Breast epithelium (tissue), 4 donors: Measurements from ENCODE around the gene BUB1B. TPM values are rescaled to one million over a fixed set of nuclear protein-coding genes. Genes with fewer than 3 reads are reported as not detected.

Experiments used
- DNase-seq, 2 donors: peaks; one replicate each; pipeline ENCODE4 v3.0.0-alpha.2; 2019; ENCODE audit warnings: low spot score in 2 of 2
- H3K27ac ChIP-seq, 2 donors: fragments of 200-600 bp; sonication (generic) in 1 of 2; one replicate each; pipeline ENCODE4 v1.5.1; 2016 to 2019; ENCODE audit warnings: mild to moderate bottlenecking in 1 of 2
- H3K27me3 ChIP-seq, 2 donors: fragments of 200-600 bp; sonication (generic) in 1 of 2; one replicate each; pipeline versions ENCODE4 v1.5.1 to v1.6.0; 2017 to 2019; ENCODE audit warnings: control low read depth in 1 of 2, mild to moderate bottlenecking in 1 of 2
- H3K36me3 ChIP-seq: fragments of 200-600 bp; one replicate; pipeline ENCODE4 v1.5.1; 2019
- H3K4me1 ChIP-seq, 2 donors: fragments of 200-600 bp; sonication (generic); one replicate each; pipeline ENCODE4 v1.5.1; 2016 to 2019; ENCODE audit warnings: control low read depth in 1 of 2
- H3K4me3 ChIP-seq, 3 donors: fragments of 200-600 bp; sonication (generic); 1 replicate in 2 of 3; 2 replicates in 1 of 3; pipeline ENCODE4 v1.5.1; 2016 to 2019; ENCODE audit warnings: mild to moderate bottlenecking in 3 of 3, moderate library complexity in 2 of 3
- H3K9me3 ChIP-seq, 2 donors: fragments of 200-600 bp; sonication (generic) in 1 of 2; one replicate each; pipeline ENCODE4 v1.5.1; 2016 to 2019; ENCODE audit warnings: control low read depth in 1 of 2
- POLR2A ChIP-seq: fragments of 450-650 bp; IDR thresholded peaks from one replicate; pipeline ENCODE4 v1.6.1; 2016; ENCODE audit warnings: antibody characterized with exemption, mild to moderate bottlenecking, moderate library complexity
- POLR2AphosphoS5 ChIP-seq, 3 donors: sonication (generic); formaldehyde crosslinking; IDR thresholded peaks; one replicate each; pipeline ENCODE4 v1.6.1; 2017; ENCODE audit warnings: antibody characterized with exemption in 3 of 3
- intact Hi-C: fragments of 100-400 bp; cut with DNase I; formaldehyde crosslinking; loops from one replicate; pipeline ENCODE4 v1.15.1; 2023; ENCODE audit warnings: low total_unique reads
- total RNA-seq, 3 donors: library from RNA; depleted of rRNA; stranded (reverse); fragments of >200 nt; gene quantifications; one replicate each; pipeline ENCODE4 v1.1.0, GENCODE V29; 2016
- TF ChIP-seq, protein P1 (sequence below), 3 donors: fragments of 450-650 bp; IDR thresholded peaks; one replicate each; pipeline ENCODE4 v1.5.1; 2016 to 2017; ENCODE audit warnings: antibody characterized with exemption in 3 of 3, mild to moderate bottlenecking in 3 of 3, moderate library complexity in 3 of 3

Gene BUB1B
- total RNA-seq, 3 donors from 2014 or later: 0.33 to 1.9 (median 1.4) TPM

DNA sequence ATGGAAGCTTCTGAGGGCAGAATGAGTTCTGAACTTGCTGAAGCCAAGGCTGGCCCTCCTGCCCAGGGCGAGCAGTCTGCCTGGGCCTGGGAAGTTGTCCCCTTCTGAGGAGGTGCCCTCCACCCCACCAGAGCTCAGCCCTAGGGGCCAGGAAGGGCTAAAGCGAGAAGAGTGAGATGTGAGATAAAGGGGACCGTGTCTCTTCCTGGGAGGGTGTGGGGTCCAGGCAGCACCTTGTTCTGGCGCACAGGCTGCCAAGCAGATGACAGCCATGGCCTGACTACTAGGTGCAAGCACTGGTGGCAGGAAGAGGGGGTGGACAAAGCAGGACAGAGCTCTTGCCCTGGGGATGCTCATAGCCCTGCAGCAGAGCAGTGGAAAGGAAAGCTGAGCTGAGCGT lies 81.7 kb downstream of the BUB1B start:
- H3K9me3 ChIP-seq: no peaks in the 10 kb centered on the region
- TF ChIP-seq, protein P1, sequence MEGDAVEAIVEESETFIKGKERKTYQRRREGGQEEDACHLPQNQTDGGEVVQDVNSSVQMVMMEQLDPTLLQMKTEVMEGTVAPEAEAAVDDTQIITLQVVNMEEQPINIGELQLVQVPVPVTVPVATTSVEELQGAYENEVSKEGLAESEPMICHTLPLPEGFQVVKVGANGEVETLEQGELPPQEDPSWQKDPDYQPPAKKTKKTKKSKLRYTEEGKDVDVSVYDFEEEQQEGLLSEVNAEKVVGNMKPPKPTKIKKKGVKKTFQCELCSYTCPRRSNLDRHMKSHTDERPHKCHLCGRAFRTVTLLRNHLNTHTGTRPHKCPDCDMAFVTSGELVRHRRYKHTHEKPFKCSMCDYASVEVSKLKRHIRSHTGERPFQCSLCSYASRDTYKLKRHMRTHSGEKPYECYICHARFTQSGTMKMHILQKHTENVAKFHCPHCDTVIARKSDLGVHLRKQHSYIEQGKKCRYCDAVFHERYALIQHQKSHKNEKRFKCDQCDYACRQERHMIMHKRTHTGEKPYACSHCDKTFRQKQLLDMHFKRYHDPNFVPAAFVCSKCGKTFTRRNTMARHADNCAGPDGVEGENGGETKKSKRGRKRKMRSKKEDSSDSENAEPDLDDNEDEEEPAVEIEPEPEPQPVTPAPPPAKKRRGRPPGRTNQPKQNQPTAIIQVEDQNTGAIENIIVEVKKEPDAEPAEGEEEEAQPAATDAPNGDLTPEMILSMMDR (IDR thresholded peaks at IDR 0.05): no peak
- no peak for TF ChIP-seq POLR2AphosphoS5 (IDR thresholded peaks at IDR 0.05)
- TF ChIP-seq POLR2A: no peak
- H3K36me3 ChIP-seq: no peaks in the 10 kb centered on the region
- intact Hi-C loops: loop anchor here (2.0 kb wide), 1 partner anchor 18 kb away; no protein-coding TSS in a partner anchor
- DNase-seq: no peak
- H3K27ac ChIP-seq: no peak overlapping the region
- H3K27me3 ChIP-seq: no peaks in the 10 kb centered on the region
- H3K4me3 ChIP-seq: no peak overlapping the region
- peaks cover 4 to 22% of the 10 kb centered on the region in 2 donors for H3K4me1 ChIP-seq

DNA sequence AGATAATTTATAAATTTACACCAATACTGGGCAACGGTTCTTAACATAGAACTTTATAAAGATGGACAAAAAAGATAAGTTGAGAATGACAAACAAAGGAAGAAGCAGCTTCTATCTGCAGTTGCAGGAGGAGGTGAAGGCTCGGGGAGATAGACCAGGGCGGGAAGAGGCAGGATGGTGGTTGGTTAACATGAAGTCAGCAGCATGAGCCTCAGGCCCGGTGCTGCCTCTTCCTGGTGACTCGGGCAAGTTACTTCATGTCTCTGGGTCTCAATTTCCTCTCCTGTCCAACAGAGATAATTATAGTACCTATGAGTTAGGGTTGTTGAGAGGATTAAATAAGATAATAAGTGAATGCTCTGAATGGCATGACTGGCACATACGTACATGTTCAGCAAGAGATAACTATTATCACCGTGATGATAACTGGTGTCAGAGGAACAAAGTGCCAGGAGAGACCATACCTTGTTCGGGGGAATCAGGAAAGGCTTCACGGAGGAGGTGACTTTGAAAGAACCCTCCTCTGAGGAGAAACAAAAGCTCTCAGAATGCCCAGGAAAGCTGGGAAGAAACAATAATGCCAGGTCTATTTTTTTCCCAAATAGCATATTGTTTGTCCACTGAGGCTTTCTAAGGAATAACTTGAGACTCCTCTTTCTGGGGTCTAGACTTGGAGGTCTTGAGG lies 82.4 kb downstream of the BUB1B start:
- Histone ChIP-seq H3K4me1 (peaks cover 4 to 22% of the 10 kb centered on the region in 2 donors), H3K36me3 (no peaks in the 10 kb centered on the region), H3K4me3 (no peak overlapping the region), H3K9me3 (no peaks in the 10 kb centered on the region), H3K27me3 (no peaks in the 10 kb centered on the region), H3K27ac (no peak overlapping the region)
- no peak for DNase-seq
- intact Hi-C loops: loop anchor here (2.0 kb wide), 1 partner anchor 18 kb away; no protein-coding TSS in a partner anchor
- TF ChIP-seq POLR2AphosphoS5 (IDR thresholded peaks at IDR 0.05) (no peak), POLR2A (no peak)
- TF ChIP-seq, protein P1 (IDR thresholded peaks at IDR 0.05): no peak

DNA sequence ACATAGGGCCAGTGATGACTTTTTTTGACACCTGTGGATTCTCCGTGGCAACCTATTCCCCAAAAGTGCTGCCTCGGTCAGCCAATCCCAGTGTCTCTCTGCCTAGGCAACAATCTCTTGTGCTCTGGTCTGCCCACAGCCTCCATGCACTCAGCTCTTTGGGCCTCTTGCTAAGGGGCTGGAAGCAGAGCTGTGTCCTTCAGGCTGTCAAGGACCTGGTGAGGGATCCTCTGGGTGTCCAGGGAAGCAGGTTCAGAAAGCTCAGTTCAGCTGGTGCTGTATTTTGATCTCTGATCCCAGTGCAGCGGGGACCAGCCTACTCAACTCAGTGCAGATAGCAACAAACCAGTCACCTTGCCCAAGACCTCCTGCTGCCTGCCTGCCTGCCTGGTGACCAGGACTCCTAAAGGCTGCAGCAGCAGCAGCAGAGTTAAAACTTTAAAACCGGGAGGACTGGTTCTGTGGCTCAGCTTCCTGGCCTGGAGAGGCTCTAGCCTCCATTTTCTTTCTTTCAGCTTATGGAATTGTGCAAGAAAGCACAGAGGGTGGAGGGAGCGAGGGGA lies 84.2 kb downstream of the BUB1B start:
- Histone ChIP-seq H3K9me3 (no peaks in the 10 kb centered on the region), H3K36me3 (no peaks in the 10 kb centered on the region), H3K27ac (peak overlapping the region; percentile 6 to 74), H3K27me3 (no peaks in the 10 kb centered on the region), H3K4me3 (no peak overlapping the region), H3K4me1 (peaks cover 4 to 17% of the 10 kb centered on the region in 2 donors)
- TF ChIP-seq POLR2AphosphoS5 (IDR thresholded peaks at IDR 0.05): no peak
- no peak for TF ChIP-seq POLR2A
- TF ChIP-seq, protein P1 (IDR thresholded peaks at IDR 0.05): no peak
- intact Hi-C loops: no loop called here
- no peak for DNase-seq

DNA sequence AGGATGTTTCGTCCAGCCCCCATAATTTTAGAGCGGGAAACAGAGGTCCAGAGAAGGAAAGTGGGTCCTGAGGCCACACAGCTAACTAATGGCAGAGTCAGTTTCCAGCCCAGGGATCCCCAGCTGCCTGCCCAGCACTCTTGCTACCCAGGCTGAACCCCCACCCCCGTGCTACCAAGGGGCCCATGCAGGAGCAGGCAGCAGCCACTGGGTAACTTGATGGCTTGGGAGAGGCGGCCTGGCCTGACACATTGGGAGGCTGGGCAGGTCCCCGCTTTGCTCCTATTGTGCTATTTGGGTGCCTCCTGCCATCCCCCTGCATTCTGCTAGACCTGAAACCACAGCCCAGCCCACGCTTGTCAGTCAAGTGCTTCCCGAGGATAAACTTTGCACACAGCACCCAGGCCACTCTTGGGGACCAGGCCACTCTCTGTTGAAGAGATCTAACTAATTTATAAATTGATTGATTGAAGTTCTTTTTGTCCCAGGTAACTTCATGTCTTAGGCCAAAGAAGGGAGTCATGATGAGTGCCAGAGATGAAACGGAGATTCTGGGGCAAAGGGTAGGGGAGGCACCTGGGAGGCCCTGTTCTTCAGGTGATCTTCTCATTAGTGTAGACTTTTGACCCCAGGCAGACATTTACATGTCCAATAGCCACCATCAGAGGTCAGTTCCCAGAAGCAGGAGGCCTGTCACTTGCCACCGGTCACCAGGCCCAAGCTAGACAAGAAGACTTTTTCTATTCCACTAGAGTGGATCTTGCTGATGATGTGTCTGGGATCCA lies 85.0 kb downstream of the BUB1B start:
- intact Hi-C loops: no loop called here
- Histone ChIP-seq H3K4me3 (no peak overlapping the region), H3K4me1 (peaks cover 4 to 20% of the 10 kb centered on the region in 2 donors), H3K9me3 (no peaks in the 10 kb centered on the region), H3K27me3 (no peaks in the 10 kb centered on the region), H3K36me3 (no peaks in the 10 kb centered on the region), H3K27ac (peak overlapping the region in 1 of 2 donors; percentile 74)
- no peak for TF ChIP-seq POLR2A
- no peak for TF ChIP-seq POLR2AphosphoS5 (IDR thresholded peaks at IDR 0.05)
- TF ChIP-seq, protein P1 (IDR thresholded peaks at IDR 0.05): no peak
- peak in 1 of 2 donors; percentile 28 for DNase-seq
